Measurements from ENCODE around the gene F2R.
"Not testable (repeated sequence)": the region's sequence is repeated elsewhere in the genome, so short reads cannot be mapped to it uniquely, and the experiment has no call there.

Gene F2R

GRCh38 chr5:76715736-76716455 lies at the start of gene F2R:
Gene F2R (plus strand): TSS chr5:76716126. CDS start chr5:76716308, 182 bp downstream.
- Mint-ChIP-seq H3K36me3 (no peaks in the 10 kb centered on the region), H3K9me3 (peaks cover 0 to 1% of the 10 kb centered on the region in 2 donors), H3K27ac (peak within 1 kb of the TSS; percentile 86), H3K4me1 (peaks cover 16 to 30% of the 10 kb centered on the region in 2 donors), H3K4me3 (peak within 1 kb of the TSS; percentile 82 to 91), H3K27me3 (peaks cover 47 to 66% of the 10 kb centered on the region in 2 donors)
- ATAC-seq (replicated peaks) (peak; percentile 72 to 78), DNase-seq (no peak)

- no peak for DNase-seq
- ATAC-seq (replicated peaks), result no peak
- Mint-ChIP-seq H3K36me3 (peaks cover 10 to 11% of the 10 kb centered on the region in 2 donors), H3K4me3 (no peak overlapping the region), H3K27ac (no peak overlapping the region), H3K4me1 (no peaks in the 10 kb centered on the region), H3K9me3 (no peaks in the 10 kb centered on the region), H3K27me3 (no peaks in the 10 kb centered on the region)
Observed at GRCh38 chr5:76667495-76667894, 48.4 kb upstream of the F2R start.

GRCh38 chr5:76669245-76669644 lies 46.7 kb upstream of the F2R start:
- ATAC-seq (replicated peaks), result no peak
- H3K36me3 Mint-ChIP-seq, result peaks cover 10 to 11% of the 10 kb centered on the region in 2 donors
- no peak overlapping the region for H3K27ac Mint-ChIP-seq
- no peaks in the 10 kb centered on the region for H3K4me1 Mint-ChIP-seq
- H3K9me3 Mint-ChIP-seq, result no peaks in the 10 kb centered on the region
- no peak for DNase-seq
- no peak overlapping the region for H3K4me3 Mint-ChIP-seq
- no peaks in the 10 kb centered on the region for H3K27me3 Mint-ChIP-seq

GRCh38 chr5:76670508-76670907 lies 45.4 kb upstream of the F2R start:
- DNase-seq (no peak), ATAC-seq (replicated peaks) (no peak)
- no peaks in the 10 kb centered on the region for H3K9me3 Mint-ChIP-seq
- no peak overlapping the region for H3K27ac Mint-ChIP-seq
- no peaks in the 10 kb centered on the region for H3K27me3 Mint-ChIP-seq
- peaks cover 10 to 11% of the 10 kb centered on the region in 2 donors for H3K36me3 Mint-ChIP-seq
- no peak overlapping the region for H3K4me3 Mint-ChIP-seq
- H3K4me1 Mint-ChIP-seq, result no peaks in the 10 kb centered on the region

GRCh38 chr5:76672242-76672641 lies 43.7 kb upstream of the F2R start:
- Mint-ChIP-seq H3K27ac (no peak overlapping the region), H3K4me1 (no peaks in the 10 kb centered on the region), H3K27me3 (no peaks in the 10 kb centered on the region), H3K36me3 (peaks cover 11 to 13% of the 10 kb centered on the region in 2 donors), H3K9me3 (no peaks in the 10 kb centered on the region), H3K4me3 (no peak overlapping the region)
- no peak for ATAC-seq (replicated peaks)
- no peak for DNase-seq

GRCh38 chr5:76673125-76673524 lies 42.8 kb upstream of the F2R start:
- no peaks in the 10 kb centered on the region for H3K27me3 Mint-ChIP-seq
- H3K36me3 Mint-ChIP-seq, result peaks cover 11 to 13% of the 10 kb centered on the region in 2 donors
- H3K9me3 Mint-ChIP-seq, result no peaks in the 10 kb centered on the region
- no peak overlapping the region for H3K4me3 Mint-ChIP-seq
- no peak for ATAC-seq (replicated peaks)
- no peak overlapping the region for H3K27ac Mint-ChIP-seq
- no peak for DNase-seq
- H3K4me1 Mint-ChIP-seq, result no peaks in the 10 kb centered on the region

GRCh38 chr5:76674330-76675066 lies 41.4 kb upstream of the F2R start:
- Mint-ChIP-seq H3K27me3 (no peaks in the 10 kb centered on the region), H3K27ac (no peak overlapping the region), H3K4me1 (no peaks in the 10 kb centered on the region), H3K36me3 (peaks cover 7 to 9% of the 10 kb centered on the region in 2 donors), H3K9me3 (no peaks in the 10 kb centered on the region), H3K4me3 (no peak overlapping the region)
- no peak for DNase-seq
- no peak for ATAC-seq (replicated peaks)

GRCh38 chr5:76675364-76675763 lies 40.6 kb upstream of the F2R start:
- Mint-ChIP-seq H3K36me3 (peaks cover 1 to 7% of the 10 kb centered on the region in 2 donors), H3K9me3 (no peaks in the 10 kb centered on the region), H3K4me1 (no peaks in the 10 kb centered on the region)

GRCh38 chr5:76677849-76678472 lies 38.0 kb upstream of the F2R start:
- no peak overlapping the region for H3K4me3 Mint-ChIP-seq
- no peaks in the 10 kb centered on the region for H3K27me3 Mint-ChIP-seq
- H3K9me3 Mint-ChIP-seq, result no peaks in the 10 kb centered on the region
- DNase-seq, result no peak
- no peaks in the 10 kb centered on the region for H3K4me1 Mint-ChIP-seq
- H3K27ac Mint-ChIP-seq, result no peak overlapping the region
- H3K36me3 Mint-ChIP-seq, result peaks cover 0 to 4% of the 10 kb centered on the region in 2 donors
- no peak for ATAC-seq (replicated peaks)

More at GRCh38 chr5:76675364-76675763, 40.6 kb upstream of the F2R start:
- H3K27me3 Mint-ChIP-seq, result no peaks in the 10 kb centered on the region
- no peak overlapping the region for H3K4me3 Mint-ChIP-seq
- no peak for DNase-seq
- ATAC-seq (replicated peaks), result no peak
- H3K27ac Mint-ChIP-seq, result no peak overlapping the region

- Mint-ChIP-seq H3K27me3 (no peaks in the 10 kb centered on the region), H3K36me3 (peaks cover 0 to 4% of the 10 kb centered on the region in 2 donors), H3K27ac (no peak overlapping the region), H3K4me1 (peaks cover 3 to 4% of the 10 kb centered on the region in 2 donors), H3K4me3 (no peak overlapping the region), H3K9me3 (no peaks in the 10 kb centered on the region)
- ATAC-seq (replicated peaks) (no peak), DNase-seq (no peak)
Observed at GRCh38 chr5:76679231-76679630, 36.7 kb upstream of the F2R start.

GRCh38 chr5:76680826-76681225 lies 35.1 kb upstream of the F2R start:
- H3K27ac Mint-ChIP-seq; ATAC-seq (replicated peaks); DNase-seq; H3K4me3 Mint-ChIP-seq; H3K9me3 Mint-ChIP-seq; H3K36me3 Mint-ChIP-seq; H3K27me3 Mint-ChIP-seq: not testable (repeated sequence)
- H3K4me1 Mint-ChIP-seq, result peaks cover 10 to 13% of the 10 kb centered on the region in 2 donors

- Mint-ChIP-seq H3K4me1 (peaks cover 10 to 13% of the 10 kb centered on the region in 2 donors), H3K36me3 (peaks cover 0 to 5% of the 10 kb centered on the region in 2 donors), H3K27me3 (no peaks in the 10 kb centered on the region), H3K9me3 (no peaks in the 10 kb centered on the region), H3K27ac (no peak overlapping the region), H3K4me3 (no peak overlapping the region)
- ATAC-seq (replicated peaks) (peak; percentile 34 to 42), DNase-seq (no peak)
Observed at GRCh38 chr5:76681287-76681686, 34.6 kb upstream of the F2R start.

- ATAC-seq (replicated peaks), result no peak
- H3K4me3 Mint-ChIP-seq, result no peak overlapping the region
- H3K36me3 Mint-ChIP-seq, result peaks cover 0 to 5% of the 10 kb centered on the region in 2 donors
- H3K27ac Mint-ChIP-seq, result no peak overlapping the region
- no peak for DNase-seq
- H3K9me3 Mint-ChIP-seq, result no peaks in the 10 kb centered on the region
- peaks cover 10 to 13% of the 10 kb centered on the region in 2 donors for H3K4me1 Mint-ChIP-seq
- H3K27me3 Mint-ChIP-seq, result no peaks in the 10 kb centered on the region
Observed at GRCh38 chr5:76682387-76682786, 33.5 kb upstream of the F2R start.

- DNase-seq (no peak), ATAC-seq (replicated peaks) (no peak)
- peaks cover 0 to 5% of the 10 kb centered on the region in 2 donors for H3K36me3 Mint-ChIP-seq
- H3K4me3 Mint-ChIP-seq, result no peak overlapping the region
- no peak overlapping the region for H3K27ac Mint-ChIP-seq
- no peaks in the 10 kb centered on the region for H3K9me3 Mint-ChIP-seq
- no peaks in the 10 kb centered on the region for H3K27me3 Mint-ChIP-seq
- H3K4me1 Mint-ChIP-seq, result peaks cover 10 to 13% of the 10 kb centered on the region in 2 donors
Observed at GRCh38 chr5:76683816-76684731, 31.9 kb upstream of the F2R start.

Measured in stimulated activated naive B cell treated with anti-CD40 and anti-IgM and Interleukin-4, amounts not matched to agents 10 μg/mL and 1 μg/mL and 100 μg/mL, for 72 hours (primary cell).